Spleen (tissue), 11 donors: Measurements from ENCODE around the gene OR52E4. TPM values are rescaled to one million over a fixed set of nuclear protein-coding genes. Genes with fewer than 3 reads are reported as not detected.

Source experiments
- DNase-seq: peaks from one replicate; pipeline ENCODE4 v3.0.0-alpha.2; 2020
- H3K27ac ChIP-seq, 8 donors: fragments of 200-600 bp; sonication (generic) in 7 of 8; 1 replicate in 4 of 8; 2 replicates in 4 of 8; pipeline versions ENCODE4 v1.5.0 to v1.8.0; 2016 to 2021; ENCODE audit warnings: inconsistent platforms in 4 of 8, mild to moderate bottlenecking in 4 of 8, moderate library complexity in 1 of 8
- H3K27me3 ChIP-seq, 7 donors: fragments of 200-600 bp; sonication (generic) in 6 of 7; replicated peaks in 1 of 7; 1 replicate in 4 of 7; 2 replicates in 3 of 7; pipeline versions ENCODE4 v1.5.0 to v1.8.0; 2016 to 2021; ENCODE audit warnings: inconsistent platforms in 3 of 7, mild to moderate bottlenecking in 1 of 7
- H3K36me3 ChIP-seq, 6 donors: fragments of 200-600 bp; sonication (generic) in 5 of 6; 1 replicate in 4 of 6; 2 replicates in 2 of 6; pipeline versions ENCODE4 v1.5.0 to v1.8.0; 2016 to 2021; ENCODE audit warnings: inconsistent platforms in 2 of 6
- H3K4me1 ChIP-seq, 6 donors: fragments of 200-600 bp; sonication (generic) in 5 of 6; 1 replicate in 3 of 6; 2 replicates in 3 of 6; pipeline versions ENCODE4 v1.5.0 to v1.8.0; 2016 to 2021; ENCODE audit warnings: inconsistent platforms in 3 of 6
- H3K4me3 ChIP-seq, 8 donors: fragments of 200-600 bp; sonication (generic) in 7 of 8; 1 replicate in 4 of 8; 2 replicates in 4 of 8; pipeline versions ENCODE4 v1.5.0 to v1.8.0; 2016 to 2021; ENCODE audit warnings: inconsistent platforms in 4 of 8, mild to moderate bottlenecking in 4 of 8, moderate library complexity in 2 of 8
- H3K9me3 ChIP-seq, 8 donors: fragments of 200-600 bp; sonication (generic) in 7 of 8; 1 replicate in 4 of 8; 2 replicates in 4 of 8; pipeline versions ENCODE4 v1.5.0 to v1.8.0; 2016 to 2021; ENCODE audit warnings: inconsistent platforms in 4 of 8
- POLR2A ChIP-seq, 3 donors: fragments of 450-650 bp; IDR thresholded peaks; one replicate each; pipeline ENCODE4 v1.5.1; 2017; ENCODE audit warnings: antibody characterized with exemption in 3 of 3, mild to moderate bottlenecking in 1 of 3
- POLR2AphosphoS5 ChIP-seq, 3 donors: sonication (generic); formaldehyde crosslinking; IDR thresholded peaks; one replicate each; pipeline ENCODE4 v1.5.1; 2017; ENCODE audit warnings: antibody characterized with exemption in 3 of 3
- WGBS, 5 donors: extraction: QIAGEN DNeasy Blood & Tissue Kit in 3 of 5; methylation state at CpG; one replicate each; pipeline versions ENCODE4 v1.1.5 to v1.1.7; 2013 to 2018; 5-methylcytosine and 5-hydroxymethylcytosine counted together
- intact Hi-C: fragments of 100-400 bp; cut with DNase I; formaldehyde crosslinking; loops from one replicate; pipeline ENCODE4 v1.15.0; 2023; ENCODE audit warnings: low total_unique reads
- polyA plus RNA-seq, 3 donors: library from polyadenylated mRNA; stranded (reverse); fragments of 200-250 nt; gene quantifications; one replicate each; pipeline ENCODE4 v1.2.1, GENCODE V29; 2013
- total RNA-seq, 7 donors: library from RNA; depleted of rRNA in 3 of 7; stranded (reverse); fragments of >200 nt in 3 of 7; fragmentation: NEBNext Ultra II Directional in 4 of 7; extraction: Animal tissue kit (Norgen Biotek cat#: 25700) in 4 of 7; gene quantifications; one replicate each; pipeline versions ENCODE4 v1.1.0 to v1.2.1, GENCODE V29; 2016 to 2021
- TF ChIP-seq, protein P1 (sequence below), 11 experiments: fragments of 200-600 bp in 7 of 11; fragments of 450-650 bp in 4 of 11; sonication (generic) in 4 of 11; IDR thresholded peaks in 8 of 11; conservative IDR thresholded peaks in 3 of 11; 1 replicate in 7 of 11; 2 replicates in 4 of 11; pipeline versions ENCODE4 v1.4.0 to v1.8.0; 2016 to 2021; ENCODE audit warnings: antibody characterized with exemption in 11 of 11, inconsistent platforms in 4 of 11, mild to moderate bottlenecking in 1 of 11
- donor health status: healthy with polysubstance abuse.
- donor health status: DM: no; HTN: no; CAD: no; lungs with moderate emphysema.
- donor health status: DM: no; HTN: no; CAD: no.
- donor health status: Bipolar disorder and iron deficiency.
- donor health status: healthy.
- donor health status: DM: no; HTN: no; CAD: no.
- donor health status: DM: yes; HTN: yes; CAD: no.

Gene OR52E4
- total and polyA plus RNA-seq, 10 donors, result not detected

DNA sequence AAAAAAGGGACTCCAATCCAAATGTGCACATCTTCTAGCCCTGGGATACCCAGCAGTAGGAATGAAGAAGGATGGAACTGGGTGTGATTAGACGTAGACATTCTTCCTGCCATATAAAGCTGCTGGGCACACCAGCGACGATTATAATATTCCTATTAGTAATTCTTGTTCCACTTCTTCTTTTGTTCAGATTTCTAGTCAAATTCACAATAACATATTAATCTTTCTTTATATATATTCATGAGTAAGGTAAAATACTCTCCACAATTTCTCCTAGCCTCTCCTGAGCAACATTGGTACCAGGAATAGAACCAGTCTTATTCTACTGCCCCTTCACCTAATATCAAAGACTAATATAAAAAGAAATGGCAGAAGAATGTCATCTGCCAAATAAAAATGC is 22.8 kb upstream of the OR52E4 start, which contains the start of gene OR52E8:
Gene OR52E8, minus strand, starts transcription at position 101 of the 400 bp plus-strand sequence. Its CDS starts 0 bp downstream, at position 101.
- no peak within 1 kb of the TSS for H3K27ac ChIP-seq
- 91 to 98% (median 93%) methylated on average over 3 of the region's 3 CpGs for WGBS, 5 donors
- intact Hi-C loops, result no loop called here
- peaks cover 0 to 9% (median 2%) of the 10 kb centered on the region in 8 donors for H3K9me3 ChIP-seq
- H3K27me3 ChIP-seq, result no peaks in the 10 kb centered on the region
- TF ChIP-seq POLR2AphosphoS5 (IDR thresholded peaks at IDR 0.05) (no peak), POLR2A (IDR thresholded peaks at IDR 0.05) (no peak)
- TF ChIP-seq, protein P1, sequence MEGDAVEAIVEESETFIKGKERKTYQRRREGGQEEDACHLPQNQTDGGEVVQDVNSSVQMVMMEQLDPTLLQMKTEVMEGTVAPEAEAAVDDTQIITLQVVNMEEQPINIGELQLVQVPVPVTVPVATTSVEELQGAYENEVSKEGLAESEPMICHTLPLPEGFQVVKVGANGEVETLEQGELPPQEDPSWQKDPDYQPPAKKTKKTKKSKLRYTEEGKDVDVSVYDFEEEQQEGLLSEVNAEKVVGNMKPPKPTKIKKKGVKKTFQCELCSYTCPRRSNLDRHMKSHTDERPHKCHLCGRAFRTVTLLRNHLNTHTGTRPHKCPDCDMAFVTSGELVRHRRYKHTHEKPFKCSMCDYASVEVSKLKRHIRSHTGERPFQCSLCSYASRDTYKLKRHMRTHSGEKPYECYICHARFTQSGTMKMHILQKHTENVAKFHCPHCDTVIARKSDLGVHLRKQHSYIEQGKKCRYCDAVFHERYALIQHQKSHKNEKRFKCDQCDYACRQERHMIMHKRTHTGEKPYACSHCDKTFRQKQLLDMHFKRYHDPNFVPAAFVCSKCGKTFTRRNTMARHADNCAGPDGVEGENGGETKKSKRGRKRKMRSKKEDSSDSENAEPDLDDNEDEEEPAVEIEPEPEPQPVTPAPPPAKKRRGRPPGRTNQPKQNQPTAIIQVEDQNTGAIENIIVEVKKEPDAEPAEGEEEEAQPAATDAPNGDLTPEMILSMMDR (IDR thresholded peaks at IDR 0.05 in 8 of 11, conservative IDR thresholded peaks at IDR 0.05 in 3 of 11), result no peak
- H3K4me3 ChIP-seq, result no peak within 1 kb of the TSS
- H3K4me1 ChIP-seq, result no peaks in the 10 kb centered on the region
- no peak for DNase-seq
- no peaks in the 10 kb centered on the region for H3K36me3 ChIP-seq

DNA sequence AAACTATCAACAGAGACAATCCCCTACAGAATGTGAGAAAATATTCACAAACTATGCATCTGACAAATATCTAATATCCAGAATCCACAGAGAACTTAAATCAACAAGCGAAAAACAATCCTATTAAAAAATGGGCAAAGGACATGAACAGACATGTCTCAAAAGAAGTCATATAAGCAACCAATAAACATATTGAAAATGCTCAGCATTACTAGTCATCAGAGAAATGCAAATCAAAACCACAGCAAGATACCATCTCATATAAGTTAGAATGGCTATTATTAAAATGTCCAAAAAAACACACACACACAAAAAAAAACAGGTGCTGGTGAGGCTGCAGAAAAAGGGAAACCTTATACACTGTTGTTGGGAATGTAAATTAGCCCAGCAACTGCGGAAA is 14.6 kb upstream of the OR52E4 start:
- peaks cover 0 to 8% (median 0%) of the 10 kb centered on the region in 8 donors for H3K9me3 ChIP-seq
- intact Hi-C loops, result no loop called here
- no peaks in the 10 kb centered on the region for H3K4me1 ChIP-seq
- TF ChIP-seq POLR2AphosphoS5 (IDR thresholded peaks at IDR 0.05) (no peak), POLR2A (IDR thresholded peaks at IDR 0.05) (no peak)
- TF ChIP-seq, protein P1 (IDR thresholded peaks at IDR 0.05 in 8 of 11, conservative IDR thresholded peaks at IDR 0.05 in 3 of 11), result no peak
- no peak for DNase-seq
- 79 to 95% (median 88%) methylated on average over 2 of the region's 2 CpGs for WGBS, 5 donors
- no peak overlapping the region for H3K27ac ChIP-seq
- no peaks in the 10 kb centered on the region for H3K36me3 ChIP-seq
- H3K27me3 ChIP-seq, result peaks cover 0 to 5% (median 0%) of the 10 kb centered on the region in 7 donors
- no peak overlapping the region for H3K4me3 ChIP-seq

DNA sequence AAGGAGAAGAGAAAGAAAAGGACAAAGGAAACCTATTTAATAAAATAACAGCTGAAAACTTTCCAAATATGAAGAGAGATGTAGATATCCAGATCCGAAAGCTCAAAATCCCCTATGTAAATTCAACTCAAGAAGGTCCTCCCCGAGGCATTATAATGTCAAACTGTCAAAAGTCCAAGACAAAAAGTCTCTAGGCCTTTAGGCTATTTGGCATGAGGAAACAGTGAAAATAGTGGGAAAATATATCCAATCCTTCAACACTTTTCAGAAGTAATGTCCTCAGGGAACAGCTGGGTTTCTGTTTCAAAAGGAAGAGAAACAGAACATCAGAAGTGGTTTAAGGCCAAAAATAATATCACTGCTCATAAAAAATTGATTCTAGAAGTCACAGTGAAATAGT is 1.9 kb upstream of the OR52E4 start:
- intact Hi-C loops, result no loop called here
- no peak overlapping the region for H3K4me3 ChIP-seq
- H3K27ac ChIP-seq, result no peak overlapping the region
- DNase-seq, result no peak
- no peaks in the 10 kb centered on the region for H3K9me3 ChIP-seq
- no peaks in the 10 kb centered on the region for H3K4me1 ChIP-seq
- H3K36me3 ChIP-seq, result no peaks in the 10 kb centered on the region
- WGBS, 5 donors, result 66 to 87% (median 81%) methylated on average over 2 of the region's 2 CpGs
- no peak for TF ChIP-seq POLR2AphosphoS5 (IDR thresholded peaks at IDR 0.05)
- TF ChIP-seq, protein P1 (IDR thresholded peaks at IDR 0.05 in 8 of 11, conservative IDR thresholded peaks at IDR 0.05 in 3 of 11), result no peak
- no peak for TF ChIP-seq POLR2A (IDR thresholded peaks at IDR 0.05)
- H3K27me3 ChIP-seq, result no peaks in the 10 kb centered on the region

DNA sequence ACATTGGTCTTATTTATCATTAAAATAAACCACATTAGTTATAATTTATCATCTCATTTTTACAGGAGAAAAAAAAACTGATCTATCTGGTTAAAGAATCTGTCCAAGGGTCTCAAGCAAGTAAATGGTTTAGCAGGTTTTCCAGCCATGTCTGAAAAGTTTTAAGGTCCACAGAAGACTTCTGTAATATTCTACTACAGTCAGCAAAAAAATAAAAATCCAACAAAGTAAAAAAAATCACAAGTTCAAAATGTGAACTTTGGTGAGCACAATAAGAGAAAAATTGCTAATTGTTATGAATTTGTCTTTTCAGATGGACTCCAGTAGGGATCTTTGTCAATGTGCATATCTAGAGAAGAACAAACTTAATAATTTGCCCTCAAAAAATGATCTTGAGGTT is 1.3 kb downstream of the OR52E4 start:
- Histone ChIP-seq H3K36me3 (no peaks in the 10 kb centered on the region), H3K9me3 (no peaks in the 10 kb centered on the region), H3K27me3 (no peaks in the 10 kb centered on the region), H3K27ac (no peak overlapping the region), H3K4me3 (no peak overlapping the region), H3K4me1 (no peaks in the 10 kb centered on the region)
- intact Hi-C loops, result no loop called here
- TF ChIP-seq POLR2A (IDR thresholded peaks at IDR 0.05), result no peak
- TF ChIP-seq POLR2AphosphoS5 (IDR thresholded peaks at IDR 0.05), result no peak
- TF ChIP-seq, protein P1 (IDR thresholded peaks at IDR 0.05 in 8 of 11, conservative IDR thresholded peaks at IDR 0.05 in 3 of 11), result no peak
- DNase-seq, result no peak
